H9 (cell line): ENCODE measurements around the gene SNRNP40. TPM values are rescaled to one million over a fixed set of nuclear protein-coding genes. Genes with fewer than 3 reads are reported as not detected.
A peak's percentile ranks its signal among the peaks of the same experiment; 100 is the strongest.

ENCODE experiments used
- DNase-seq: peaks from one replicate; pipeline ENCODE4 v3.0.0-alpha.2; 2017
- H2AFZ ChIP-seq: one replicate; pipeline ENCODE4 v1.6.1; 2013; ENCODE audit warnings: mild to moderate bottlenecking, low read length, control low read depth, moderate library complexity
- H2AK5ac ChIP-seq: 2 replicates; pipeline ENCODE4 v1.6.1; 2013; ENCODE audit warnings: low read length, control low read depth, mixed read lengths; ENCODE audit not compliant: insufficient read length
- H2BK120ac ChIP-seq: one replicate; pipeline ENCODE4 v1.6.1; 2013; ENCODE audit warnings: low read depth, mild to moderate bottlenecking, low read length, control low read depth, inconsistent platforms; ENCODE audit not compliant: poor library complexity, severe bottlenecking
- H2BK12ac ChIP-seq: 2 replicates; pipeline ENCODE4 v1.6.1; 2013; ENCODE audit warnings: low read length, control low read depth, mixed read lengths, low read depth; ENCODE audit not compliant: insufficient read length
- H2BK15ac ChIP-seq: 2 replicates; pipeline ENCODE4 v1.6.1; 2013; ENCODE audit warnings: low read depth, low read length, control low read depth
- H2BK20ac ChIP-seq: one replicate; pipeline ENCODE4 v1.6.1; 2013; ENCODE audit warnings: low read depth, mild to moderate bottlenecking, low read length, control low read depth, inconsistent platforms; ENCODE audit not compliant: poor library complexity, severe bottlenecking
- H2BK5ac ChIP-seq: 2 replicates; pipeline ENCODE4 v1.6.1; 2013; ENCODE audit warnings: low read length, control low read depth, mixed read lengths; ENCODE audit not compliant: insufficient read length
- H3K14ac ChIP-seq: 2 replicates; pipeline ENCODE4 v1.6.1; 2013; ENCODE audit warnings: low read length, control low read depth; ENCODE audit not compliant: insufficient read depth
- H3K18ac ChIP-seq: 2 replicates; pipeline ENCODE4 v1.6.1; 2013; ENCODE audit warnings: low read depth, mild to moderate bottlenecking, mixed read lengths, low read length, control low read depth; ENCODE audit not compliant: insufficient read length
- H3K23ac ChIP-seq: 2 replicates; pipeline ENCODE4 v1.6.1; 2013; ENCODE audit warnings: low read length, control low read depth, mixed read lengths, low read depth; ENCODE audit not compliant: insufficient read length
- H3K23me2 ChIP-seq: 2 replicates; pipeline ENCODE4 v1.6.1; 2013; ENCODE audit warnings: low read depth, mild to moderate bottlenecking, mixed read lengths, low read length, control low read depth; ENCODE audit not compliant: insufficient read length, poor library complexity, severe bottlenecking
- H3K27ac ChIP-seq: 2 replicates; pipeline ENCODE4 v1.5.1; 2013; ENCODE audit warnings: low read length, control low read depth, mixed read lengths, low read depth; ENCODE audit not compliant: insufficient read length
- H3K27me3 ChIP-seq: 2 replicates; pipeline ENCODE4 v1.6.1; 2013; ENCODE audit warnings: low read length, control low read depth, inconsistent platforms; ENCODE audit not compliant: insufficient read depth
- H3K4ac ChIP-seq: 2 replicates; pipeline ENCODE4 v1.6.1; 2013; ENCODE audit warnings: low read depth, mild to moderate bottlenecking, control low read depth, inconsistent platforms, low read length, moderate library complexity
- H3K4me1 ChIP-seq: 2 replicates; pipeline ENCODE4 v1.6.1; 2013; ENCODE audit warnings: low read length, control low read depth, inconsistent platforms; ENCODE audit not compliant: insufficient read depth
- H3K4me2 ChIP-seq: 2 replicates; pipeline ENCODE4 v1.6.1; 2013; ENCODE audit warnings: low read length, control low read depth, mixed read lengths; ENCODE audit not compliant: insufficient read length, insufficient read depth
- H3K56ac ChIP-seq: 2 replicates; pipeline ENCODE4 v1.6.1; 2013; ENCODE audit warnings: low read depth, mild to moderate bottlenecking, mixed read lengths, low read length, control low read depth; ENCODE audit not compliant: insufficient read length
- H3K79me1 ChIP-seq: 2 replicates; pipeline ENCODE4 v1.6.1; 2013; ENCODE audit warnings: low read depth, mild to moderate bottlenecking, moderate library complexity, low read length, control low read depth, inconsistent platforms; ENCODE audit not compliant: insufficient read depth, poor library complexity, severe bottlenecking
- H3K79me2 ChIP-seq: 2 replicates; pipeline ENCODE4 v1.6.1; 2013; ENCODE audit warnings: low read length, control low read depth, inconsistent platforms; ENCODE audit not compliant: insufficient read depth
- H3K9ac ChIP-seq: 2 replicates; pipeline ENCODE4 v1.6.1; 2013; ENCODE audit warnings: low read length, control low read depth, mixed read lengths; ENCODE audit not compliant: insufficient read length; ENCODE audit errors: extremely low read depth
- H3K9me3 ChIP-seq: one replicate; pipeline ENCODE4 v1.6.1; 2013; ENCODE audit warnings: low read depth, low read length, inconsistent platforms; ENCODE audit not compliant: control insufficient read depth
- H3T11ph ChIP-seq: one replicate; pipeline ENCODE4 v1.6.1; 2013; ENCODE audit warnings: mild to moderate bottlenecking, low read length, control low read depth, inconsistent platforms
- H4K20me1 ChIP-seq: one replicate; pipeline ENCODE4 v1.6.1; 2013; ENCODE audit not compliant: control insufficient read depth, insufficient read length, insufficient read depth
- H4K5ac ChIP-seq: 2 replicates; pipeline ENCODE4 v1.6.1; 2013; ENCODE audit warnings: low read depth, mild to moderate bottlenecking, mixed read lengths, low read length, control low read depth; ENCODE audit not compliant: insufficient read length
- H4K8ac ChIP-seq: replicated peaks from 2 replicates; pipeline ENCODE4 v1.6.1; 2013; ENCODE audit warnings: low read length, control low read depth, mixed read lengths, low read depth; ENCODE audit not compliant: insufficient read length
- H4K91ac ChIP-seq: 2 replicates; pipeline ENCODE4 v1.6.1; 2013; ENCODE audit warnings: low read depth, mild to moderate bottlenecking, moderate library complexity, mixed read lengths, low read length, control low read depth; ENCODE audit not compliant: insufficient read length
- H3K27ac Mint-ChIP-seq, 3 experiments: 2 replicates in 2 of 3; 3 replicates in 1 of 3; pipeline ENCODE4 v1.8.0; 2020 to 2021; ENCODE audit warnings: mixed read lengths in 3 of 3, mild to moderate bottlenecking in 1 of 3, moderate library complexity in 1 of 3
- H3K27me3 Mint-ChIP-seq: 2 replicates; pipeline ENCODE4 v1.8.0; 2021; ENCODE audit warnings: low read depth, mild to moderate bottlenecking, moderate library complexity, mixed read lengths
- H3K36me3 Mint-ChIP-seq, 3 experiments: 2 replicates in 2 of 3; 3 replicates in 1 of 3; pipeline ENCODE4 v1.8.0; 2020 to 2021; ENCODE audit warnings: low read depth in 3 of 3, mixed read lengths in 3 of 3; ENCODE audit not compliant: insufficient read depth in 1 of 3
- H3K4me1 Mint-ChIP-seq, 2 experiments: 2 replicates each; pipeline ENCODE4 v1.8.0; 2020; ENCODE audit warnings: mixed read lengths in 2 of 2
- H3K4me3 Mint-ChIP-seq, 2 experiments: 2 replicates in 1 of 2; 3 replicates in 1 of 2; pipeline ENCODE4 v1.8.0; 2020 to 2021; ENCODE audit warnings: mild to moderate bottlenecking in 2 of 2, mixed read lengths in 2 of 2, moderate library complexity in 1 of 2
- H3K9me3 Mint-ChIP-seq, 2 experiments: 2 replicates in 1 of 2; 3 replicates in 1 of 2; pipeline ENCODE4 v1.8.0; 2020; ENCODE audit warnings: mild to moderate bottlenecking in 2 of 2, mixed read lengths in 2 of 2, moderate library complexity in 1 of 2
- WGBS: extraction: QIAGEN DNeasy Blood & Tissue Kit; methylation state at CpG from one replicate; pipeline ENCODE4 v1.1.7; 2013; ENCODE audit warnings: missing lambda C conversion rate, low lambda C conversion rate, mixed read lengths; ENCODE audit not compliant: insufficient read length; ENCODE audit errors: extremely low coverage; 5-methylcytosine and 5-hydroxymethylcytosine counted together
- total RNA-seq: library from RNA; stranded (reverse); gene quantifications from 2 replicates; pipeline ENCODE4 v1.2.1, GENCODE V29; 2021
- TF ChIP-seq, protein P1 (sequence below): fragments of 200-600 bp; sonication (generic); conservative IDR thresholded peaks from 3 replicates; pipeline ENCODE4 v1.8.0; 2021; ENCODE audit warnings: antibody characterized with exemption, mild to moderate bottlenecking

SNRNP40 gene
- total RNA-seq, 1 experiment from 2014 or later: 132 TPM

DNA sequence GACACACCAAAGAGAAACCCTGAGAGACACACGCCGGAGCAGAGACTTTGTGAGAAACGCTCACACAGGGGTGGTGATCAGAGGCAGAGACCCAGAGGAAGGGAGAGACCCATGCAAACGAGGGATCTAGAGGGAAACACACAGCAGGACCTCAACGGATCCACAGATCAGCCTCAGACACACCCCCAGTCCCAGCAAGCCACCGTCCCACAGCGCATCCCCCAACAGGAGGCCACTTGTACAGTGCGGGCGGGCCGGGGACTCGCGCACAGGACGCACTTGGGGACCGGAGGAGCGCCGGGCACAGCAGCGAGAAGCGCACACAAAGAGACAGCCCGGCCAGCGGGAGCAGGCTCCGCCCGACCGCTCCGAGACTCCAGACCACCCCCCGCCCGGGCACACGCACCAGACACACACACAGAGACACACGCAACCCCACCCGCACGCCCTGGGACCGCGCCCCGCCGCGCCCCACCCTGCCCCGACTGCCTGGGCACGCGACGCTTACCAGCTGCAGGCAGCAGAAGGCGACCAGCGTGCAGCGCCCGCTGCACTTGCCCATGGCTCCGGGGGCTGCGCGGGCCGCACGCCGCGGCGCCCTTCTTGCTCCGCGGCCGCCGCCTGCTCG lies 57.5 kb downstream of the SNRNP40 start:
- peaks cover 50% of the 10 kb centered on the region for H3K27me3 Mint-ChIP-seq
- H3K4me1 Mint-ChIP-seq: peaks cover 27 to 40% of the 10 kb centered on the region in 2 experiments

More for the DNA sequence above, 57.5 kb downstream of the SNRNP40 start:
- Mint-ChIP-seq H3K36me3 (no peaks in the 10 kb centered on the region; a peak in 1 of 7 replicates), H3K4me3 (peak overlapping the region; percentile 85 to 88), H3K27ac (peak overlapping the region in 1 of 3 experiments; percentile 68; a peak in 1 of 7 replicates), H3K9me3 (no peaks in the 10 kb centered on the region)
- H2BK20ac ChIP-seq: no peak overlapping the region
- TF ChIP-seq, protein P1, sequence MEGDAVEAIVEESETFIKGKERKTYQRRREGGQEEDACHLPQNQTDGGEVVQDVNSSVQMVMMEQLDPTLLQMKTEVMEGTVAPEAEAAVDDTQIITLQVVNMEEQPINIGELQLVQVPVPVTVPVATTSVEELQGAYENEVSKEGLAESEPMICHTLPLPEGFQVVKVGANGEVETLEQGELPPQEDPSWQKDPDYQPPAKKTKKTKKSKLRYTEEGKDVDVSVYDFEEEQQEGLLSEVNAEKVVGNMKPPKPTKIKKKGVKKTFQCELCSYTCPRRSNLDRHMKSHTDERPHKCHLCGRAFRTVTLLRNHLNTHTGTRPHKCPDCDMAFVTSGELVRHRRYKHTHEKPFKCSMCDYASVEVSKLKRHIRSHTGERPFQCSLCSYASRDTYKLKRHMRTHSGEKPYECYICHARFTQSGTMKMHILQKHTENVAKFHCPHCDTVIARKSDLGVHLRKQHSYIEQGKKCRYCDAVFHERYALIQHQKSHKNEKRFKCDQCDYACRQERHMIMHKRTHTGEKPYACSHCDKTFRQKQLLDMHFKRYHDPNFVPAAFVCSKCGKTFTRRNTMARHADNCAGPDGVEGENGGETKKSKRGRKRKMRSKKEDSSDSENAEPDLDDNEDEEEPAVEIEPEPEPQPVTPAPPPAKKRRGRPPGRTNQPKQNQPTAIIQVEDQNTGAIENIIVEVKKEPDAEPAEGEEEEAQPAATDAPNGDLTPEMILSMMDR: no peak
- no peak overlapping the region for H3K56ac ChIP-seq
- no CpG with 5 or more reads among the region's 56 CpGs for WGBS
- DNase-seq: peak; percentile 74
- H2BK12ac ChIP-seq: no peak overlapping the region
- peaks cover 14% of the 10 kb centered on the region for H3K23me2 ChIP-seq
- no peak overlapping the region for H2BK15ac ChIP-seq
- H2AK5ac ChIP-seq: no peak overlapping the region
- no peaks in the 10 kb centered on the region; the same call in 1 of the 2 replicates for H3K27me3 ChIP-seq
- H3K9me3 ChIP-seq: no peaks in the 10 kb centered on the region
- no peak overlapping the region for H3K23ac ChIP-seq
- H3K14ac ChIP-seq: peak overlapping the region; percentile 87; the same call in 1 of the 2 replicates
- H3K79me1 ChIP-seq: no peaks in the 10 kb centered on the region
- no peak overlapping the region for H4K5ac ChIP-seq
- H4K8ac ChIP-seq: no peak overlapping the region
- peaks cover 2% of the 10 kb centered on the region; the same call in 1 of the 2 replicates for H3K4me1 ChIP-seq
- H3K9ac ChIP-seq: peak overlapping the region; percentile 41
- no peak overlapping the region for H2BK120ac ChIP-seq
- no peak overlapping the region for H2AFZ ChIP-seq
- peak overlapping the region; percentile 74 for H3K4me2 ChIP-seq
- no peak overlapping the region for H3T11ph ChIP-seq
- H2BK5ac ChIP-seq: no peak overlapping the region
- no peak overlapping the region for H3K4ac ChIP-seq
- no peaks in the 10 kb centered on the region for H4K20me1 ChIP-seq
- H3K27ac ChIP-seq: no peak overlapping the region
- peak overlapping the region; percentile 77 for H3K18ac ChIP-seq
- no peak overlapping the region for H4K91ac ChIP-seq
- peaks cover 2% of the 10 kb centered on the region; the same call in 1 of the 2 replicates for H3K79me2 ChIP-seq
